Fibroblast of the aortic adventitia (primary cell): ENCODE results near the gene RPS27L. TPM values are rescaled to one million over a fixed set of nuclear protein-coding genes. Genes with fewer than 3 reads are reported as not detected.
A peak's percentile ranks its signal among the peaks of the same experiment; 100 is the strongest.

Source experiments
- DNase-seq: peaks from one replicate; pipeline ENCODE4 v3.0.0-alpha.2; 2010; ENCODE audit warnings: low read depth
- H3K4me3 ChIP-seq: 2 replicates; pipeline ENCODE4 v1.5.1; 2011; ENCODE audit warnings: low read depth, mild to moderate bottlenecking, control low read depth, low read length, moderate library complexity
- CTCF ChIP-seq: IDR thresholded peaks from 2 replicates; pipeline ENCODE4 v1.5.1; 2011; ENCODE audit warnings: mild to moderate bottlenecking, low read length, control low read depth, inconsistent platforms; ENCODE audit not compliant: insufficient read depth
- total RNA-seq: library from RNA; depleted of rRNA; stranded (reverse); fragments of >200 nt; gene quantifications from 2 replicates; pipeline ENCODE4 v1.2.3, GENCODE V29; 2012; ENCODE audit warnings: low replicate concordance

The RPS27L gene
- total RNA-seq, 1 donor: 193 TPM

GRCh38 chr15:63187589-63188226 is 30.4 kb upstream of the RPS27L start:
- no peak for TF ChIP-seq CTCF
- no peak for DNase-seq

GRCh38 chr15:63186065-63186464 is 28.8 kb upstream of the RPS27L start:
- no peak for TF ChIP-seq CTCF
- DNase-seq: peak; percentile 68
- H3K4me3 ChIP-seq: no peak overlapping the region

More at GRCh38 chr15:63187589-63188226, 30.4 kb upstream of the RPS27L start:
- H3K4me3 ChIP-seq: no peak overlapping the region

- H3K4me3 ChIP-seq: no peak overlapping the region
- no peak for DNase-seq
- no peak for TF ChIP-seq CTCF
Observed at GRCh38 chr15:63185206-63185605, 27.9 kb upstream of the RPS27L start.

GRCh38 chr15:63181648-63182047 is 24.4 kb upstream of the RPS27L start:
- no peak overlapping the region for H3K4me3 ChIP-seq
- TF ChIP-seq CTCF: no peak
- DNase-seq: peak; percentile 84

- H3K4me3 ChIP-seq: no peak overlapping the region
- TF ChIP-seq CTCF: no peak
- no peak for DNase-seq
Observed at GRCh38 chr15:63180746-63181145, 23.5 kb upstream of the RPS27L start.

- DNase-seq: peak; percentile 10
- TF ChIP-seq CTCF: no peak
- no peak overlapping the region for H3K4me3 ChIP-seq
Observed at GRCh38 chr15:63178034-63178433, 20.8 kb upstream of the RPS27L start.

- no peak overlapping the region for H3K4me3 ChIP-seq
- no peak for DNase-seq
- TF ChIP-seq CTCF: no peak
Observed at GRCh38 chr15:63176302-63176701, 19.0 kb upstream of the RPS27L start.
